GM19372 (cell line): ENCODE measurements around the gene KCNG4.
"Not testable (repeated sequence)": the region's sequence is repeated elsewhere in the genome, so short reads cannot be mapped to it uniquely, and the experiment has no call there.

Source experiments
- ATAC-seq: cut with Tn5 transposase; IDR thresholded peaks from one replicate; pipeline ENCODE4 v1.9.1; 2021; ENCODE audit warnings: mild to moderate bottlenecking, low read depth, moderate library complexity; ENCODE audit not compliant: unreplicated experiment

Gene KCNG4

DNA sequence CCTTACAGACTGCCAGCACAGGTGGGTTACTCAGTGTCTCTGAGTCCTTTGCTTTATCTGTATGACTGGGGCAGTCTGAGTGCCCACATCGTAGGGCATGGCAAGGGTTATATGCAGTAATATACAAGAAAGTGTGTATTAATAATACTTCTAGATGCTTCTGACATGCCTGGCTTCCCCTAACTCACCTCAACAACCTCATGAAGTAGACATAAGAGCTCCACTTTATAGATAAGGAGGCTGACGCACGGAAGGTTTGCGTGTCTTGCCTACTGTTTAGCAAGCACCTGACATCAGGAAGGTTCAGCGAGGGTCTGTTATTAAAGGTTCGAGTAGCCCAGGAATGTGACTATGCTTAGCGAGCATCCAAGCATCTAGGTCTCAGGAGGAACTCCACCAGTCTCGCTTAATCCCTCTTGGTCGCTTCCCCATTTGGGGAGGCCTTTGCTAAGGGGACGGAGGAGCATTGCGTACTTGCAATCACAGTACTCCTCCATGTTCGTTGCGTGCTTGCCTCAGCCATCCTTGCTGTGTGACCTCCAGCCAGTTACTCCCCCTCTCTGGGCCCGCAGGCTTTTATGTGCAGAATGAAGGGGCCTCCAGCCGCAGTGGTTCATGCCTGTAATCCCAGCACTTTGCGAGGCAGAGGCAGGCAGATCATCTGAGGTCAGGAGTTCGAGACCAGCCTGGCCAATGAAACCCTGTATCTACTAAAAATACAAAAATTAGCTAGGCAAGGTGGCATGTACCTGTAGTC lies 1.6 kb downstream of the KCNG4 start:
- ATAC-seq: no peak

DNA sequence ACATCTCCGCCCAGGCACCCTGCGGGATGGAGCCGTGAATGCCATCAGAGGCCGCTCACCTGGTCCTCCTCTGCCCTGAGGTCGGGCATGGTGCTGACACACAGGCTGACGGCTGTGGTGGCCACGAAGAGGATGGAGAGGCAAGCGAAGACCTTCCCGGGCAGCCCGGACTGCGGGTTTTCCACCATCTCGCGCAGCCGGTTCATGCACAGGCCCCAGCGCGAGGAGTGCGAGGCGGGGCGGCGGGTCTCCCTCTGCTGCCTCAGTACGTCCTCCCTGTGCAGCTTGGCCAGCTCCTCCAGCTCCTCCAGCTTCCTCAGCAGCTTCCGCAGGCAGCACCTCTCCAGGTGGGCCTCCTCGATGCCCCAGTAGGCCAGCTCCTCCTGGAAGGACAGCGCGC lies 3.1 kb downstream of the KCNG4 start:
- no peak for ATAC-seq

DNA sequence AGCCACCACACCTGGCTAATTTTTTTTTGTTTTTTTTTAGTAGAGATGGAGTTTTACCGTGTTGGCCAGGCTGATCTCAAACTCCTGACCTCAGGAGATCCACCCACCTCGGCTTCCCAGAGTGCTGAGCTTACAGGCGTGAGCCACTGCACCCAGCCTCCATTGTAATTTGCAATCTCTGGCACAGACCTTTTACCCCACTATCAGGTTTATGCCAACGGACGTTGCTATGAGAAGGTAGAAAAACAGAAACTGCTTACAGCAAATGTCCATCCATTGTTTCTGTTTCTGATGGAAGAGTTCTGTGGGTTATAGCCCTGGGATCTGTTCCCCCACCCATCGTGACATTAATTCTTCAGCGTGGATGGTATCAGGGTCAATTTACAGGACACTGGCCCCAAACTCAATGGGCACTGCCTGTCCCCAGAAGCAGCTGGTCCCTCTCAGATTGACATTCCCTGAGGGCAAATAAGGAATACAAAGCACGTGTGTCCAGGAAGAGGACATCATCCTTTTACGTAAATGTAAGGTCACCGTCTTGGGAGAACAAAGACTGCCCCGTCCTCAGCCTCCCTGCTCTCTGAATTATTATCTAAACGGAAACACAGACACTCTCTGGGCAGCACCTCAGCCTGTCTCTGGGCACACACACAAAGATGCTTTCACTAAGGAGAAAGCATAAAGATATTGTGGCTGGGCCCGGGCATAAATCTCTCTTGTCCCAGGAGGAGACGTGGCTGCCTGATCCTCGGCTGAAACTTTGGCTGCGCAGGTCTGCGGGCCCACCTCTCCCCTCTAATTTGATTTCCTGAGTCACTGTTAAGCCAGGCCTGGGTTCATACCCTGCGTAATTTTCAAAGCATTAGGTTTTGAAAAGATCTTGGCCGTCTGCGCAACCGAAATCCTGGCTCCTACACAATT lies 5.2 kb downstream of the KCNG4 start:
- ATAC-seq: no peak

DNA sequence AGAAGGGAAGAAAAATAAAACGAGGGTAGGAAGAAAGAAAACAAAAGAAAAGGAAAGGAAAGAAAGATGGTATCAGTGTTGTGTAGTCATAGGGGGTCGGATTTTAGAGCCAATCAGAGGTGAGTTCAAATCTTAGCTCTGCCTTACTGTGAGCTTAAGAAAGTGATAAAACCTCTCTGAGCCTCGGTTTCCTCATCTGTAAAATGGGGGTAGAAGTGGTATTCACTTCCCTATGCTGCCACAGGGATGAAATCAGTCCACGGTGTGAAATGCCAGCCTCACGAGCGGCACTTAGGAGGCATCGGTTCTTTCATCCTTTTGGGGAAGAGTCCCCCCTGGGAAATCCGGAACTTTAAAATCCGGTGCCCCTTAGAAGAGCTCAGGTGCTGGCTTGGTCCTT lies 6.1 kb downstream of the KCNG4 start:
- no peak for ATAC-seq

DNA sequence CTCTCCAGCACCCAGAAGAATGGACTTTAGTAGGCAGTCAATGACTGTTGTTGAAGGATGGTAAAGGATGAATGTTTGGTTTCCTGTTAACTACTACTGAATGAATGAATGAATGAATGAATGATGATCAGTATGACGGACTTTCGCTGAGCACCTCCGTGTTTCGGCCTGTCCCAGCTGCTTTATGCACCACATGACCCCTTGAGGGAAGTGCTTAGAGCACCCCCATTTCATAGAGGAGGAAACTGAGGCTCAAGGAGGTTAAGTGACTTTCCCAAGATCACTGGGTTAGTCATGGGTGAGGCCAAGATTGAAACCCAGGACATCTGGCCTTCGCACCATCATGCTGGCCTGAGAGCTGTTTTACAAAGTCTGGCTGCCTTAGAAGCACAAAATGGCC lies 6.8 kb downstream of the KCNG4 start:
- no peak for ATAC-seq

DNA sequence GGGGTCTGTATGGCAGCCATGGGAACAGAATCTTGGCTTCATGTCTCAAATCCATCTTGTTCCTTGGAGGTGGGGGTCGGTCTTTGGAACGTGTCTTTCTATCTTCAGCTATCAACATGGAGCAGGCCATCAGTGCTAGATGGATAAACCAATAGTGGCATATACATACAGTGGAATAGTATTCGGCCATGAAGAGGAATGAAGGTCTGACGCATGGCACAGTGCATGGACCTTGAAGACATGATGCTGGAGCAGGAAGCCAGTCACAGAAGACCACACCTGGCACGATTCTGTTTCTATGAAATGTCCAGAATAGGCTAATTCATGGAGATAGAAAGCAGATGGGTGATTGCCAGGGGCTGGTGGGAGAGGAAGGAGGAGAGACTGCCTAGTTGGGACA lies 7.8 kb downstream of the KCNG4 start:
- no peak for ATAC-seq

DNA sequence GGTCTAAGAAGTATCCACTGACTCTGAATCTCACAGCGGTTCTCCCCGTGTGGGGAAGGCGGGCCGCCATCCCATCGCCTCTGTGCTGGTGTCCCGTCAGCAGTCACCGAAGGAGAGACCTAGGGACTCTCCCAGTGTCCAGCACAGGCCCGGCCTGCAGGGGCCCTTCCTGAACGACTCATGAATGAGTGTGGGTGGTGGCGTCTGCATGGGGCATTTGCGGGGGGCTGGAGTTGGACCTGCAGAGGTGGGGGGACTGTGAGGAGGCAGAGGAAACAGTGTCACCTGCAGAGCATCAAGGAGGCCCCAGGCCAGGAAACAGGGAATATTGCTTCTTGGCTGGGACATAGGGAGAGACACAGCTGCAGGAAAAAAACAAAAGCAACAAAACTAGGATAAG lies 10.3 kb downstream of the KCNG4 start:
- no peak for ATAC-seq

DNA sequence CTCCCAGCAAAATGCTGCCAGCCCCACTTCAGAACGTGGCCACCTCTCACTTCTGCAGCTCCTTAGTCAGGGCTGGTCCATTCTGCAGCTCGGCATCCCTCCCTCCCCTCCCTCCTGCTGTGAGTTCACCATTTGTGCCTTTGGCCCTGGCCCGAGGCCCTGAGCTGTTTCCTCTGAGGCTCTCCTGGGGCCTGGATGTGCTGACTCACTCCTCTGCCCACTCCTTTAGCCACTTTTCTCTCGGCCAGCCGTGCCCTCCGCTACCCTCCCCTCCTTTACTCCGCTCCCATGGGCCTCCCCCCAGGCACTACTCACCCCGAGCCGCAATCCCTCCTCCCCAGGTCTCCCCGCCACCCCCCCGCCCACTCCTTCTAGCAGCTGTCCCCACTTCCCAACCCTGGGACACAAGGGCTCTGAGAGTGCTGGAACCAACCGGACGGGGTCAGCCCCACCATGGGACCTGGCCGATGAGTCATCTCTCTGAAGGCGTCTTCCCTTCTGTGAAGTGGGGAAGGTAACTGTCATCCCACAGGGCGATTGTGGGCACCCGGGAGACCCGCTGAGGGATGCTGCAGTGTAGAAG lies 11.5 kb downstream of the KCNG4 start:
- no peak for ATAC-seq

DNA sequence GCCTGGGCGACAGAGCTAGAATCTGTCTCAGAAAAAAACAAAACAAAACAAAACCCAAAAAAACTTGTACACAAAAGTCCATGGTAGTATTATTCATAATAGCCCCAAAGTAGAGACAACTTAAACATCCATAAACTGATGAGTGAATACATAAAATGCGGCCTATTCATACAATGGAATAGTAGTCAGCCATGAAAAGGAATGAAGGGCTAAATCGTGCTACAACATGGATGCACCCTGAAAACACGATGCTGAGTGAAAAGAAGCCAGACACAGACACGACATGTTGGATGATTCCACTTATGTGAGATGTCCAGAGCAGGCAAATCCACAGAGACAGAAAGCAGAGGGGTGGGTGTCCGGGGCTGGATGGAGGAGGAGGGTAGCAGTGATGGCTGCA lies 12.3 kb downstream of the KCNG4 start:
- no peak for ATAC-seq

DNA sequence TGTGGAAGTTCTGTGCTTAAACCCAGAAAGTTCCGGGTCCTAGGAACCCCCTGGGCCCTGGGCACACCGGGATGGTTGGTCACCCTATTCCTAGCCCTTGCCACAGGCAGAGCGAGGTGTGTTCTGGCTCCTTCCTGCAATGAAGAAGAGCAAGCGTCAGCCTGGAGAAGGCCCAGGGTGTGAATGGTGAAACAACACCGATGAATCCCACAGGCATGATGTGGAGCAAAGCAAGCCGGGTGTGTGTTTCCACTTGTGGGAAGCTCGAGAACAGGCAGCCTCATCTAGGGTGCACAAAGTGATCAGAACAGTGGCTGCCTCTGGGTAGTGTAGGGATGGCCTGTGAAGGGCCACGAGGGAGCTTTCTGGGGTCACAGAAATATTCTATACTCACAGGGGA lies 13.8 kb downstream of the KCNG4 start:
- no peak for ATAC-seq

DNA sequence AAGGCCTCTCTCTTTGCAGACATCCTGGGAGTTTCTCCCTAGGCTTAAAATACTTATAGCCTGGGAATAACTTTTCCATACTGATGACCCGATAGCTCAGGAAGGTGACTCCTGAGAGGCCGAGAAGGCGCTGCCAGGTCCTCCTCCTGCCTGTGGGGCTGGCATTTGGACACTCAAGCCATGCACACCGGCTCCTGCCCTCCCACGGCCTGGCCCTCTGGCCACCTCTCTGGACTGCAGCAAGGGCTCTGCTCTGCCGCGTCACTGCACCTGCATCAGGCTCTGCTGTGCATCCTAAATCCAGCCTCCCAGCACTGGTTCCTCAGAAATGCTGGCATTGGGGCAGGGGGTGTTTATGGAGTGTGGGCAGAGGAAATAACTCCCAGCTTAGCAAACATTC lies 14.2 kb downstream of the KCNG4 start:
- no peak for ATAC-seq

DNA sequence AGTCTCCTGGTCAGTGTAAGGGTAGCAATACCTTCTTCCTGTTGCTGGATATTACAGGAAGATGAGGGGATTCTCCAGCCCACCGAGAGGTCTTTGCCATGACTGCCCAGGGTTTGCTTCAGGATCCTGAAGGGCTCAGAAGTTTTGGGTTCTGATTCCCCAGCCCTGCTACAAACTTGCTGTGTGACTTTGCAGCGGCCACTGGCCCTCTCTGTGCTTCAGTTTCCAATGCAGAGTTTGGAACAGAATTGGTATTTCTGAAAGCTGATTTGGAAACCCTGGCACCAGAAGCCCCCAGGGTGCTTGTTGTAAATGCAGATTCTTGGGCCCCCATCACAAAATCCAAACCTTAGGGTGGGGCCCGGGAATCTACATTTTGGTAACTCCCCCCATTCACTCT lies 14.7 kb downstream of the KCNG4 start:
- ATAC-seq: no peak

DNA sequence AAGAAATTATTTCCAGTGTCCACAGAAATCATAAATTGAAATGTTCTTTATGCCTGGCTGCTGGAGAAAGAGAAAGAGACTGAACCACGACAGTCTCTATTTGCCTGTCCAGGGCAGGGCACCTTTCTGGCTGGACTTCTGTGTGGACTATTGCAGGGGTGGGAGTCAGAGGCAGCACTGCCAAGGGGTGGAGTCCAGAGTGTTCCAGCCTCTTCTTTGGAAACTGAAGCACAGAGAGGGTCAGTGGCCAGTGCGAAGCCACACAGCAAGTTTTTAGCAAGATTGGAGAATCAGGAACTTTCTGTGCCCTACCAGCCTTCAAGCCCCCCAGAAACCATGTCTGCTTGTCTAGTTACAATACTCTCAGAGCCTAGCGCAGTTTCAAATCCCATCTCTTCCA lies 15.3 kb downstream of the KCNG4 start:
- no peak for ATAC-seq

DNA sequence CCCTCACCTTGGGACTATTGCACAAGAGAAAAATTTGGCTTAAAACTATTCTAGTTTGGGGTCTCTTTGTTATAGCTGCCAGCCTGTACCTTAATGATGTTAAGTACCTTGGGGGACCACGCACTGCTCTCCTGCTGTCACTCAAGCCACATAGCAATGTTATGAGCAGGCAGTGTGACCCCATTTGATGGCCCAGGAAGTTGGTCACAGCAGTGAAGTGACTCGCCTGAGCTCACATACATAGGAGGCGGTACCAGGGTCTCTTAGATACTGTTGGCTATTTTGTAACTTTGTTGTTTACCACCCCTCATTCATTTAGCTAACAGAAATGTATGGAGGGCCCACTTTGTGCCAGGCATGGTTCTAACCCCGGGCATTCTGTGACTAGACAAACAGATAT lies 16.4 kb downstream of the KCNG4 start:
- no peak for ATAC-seq

DNA sequence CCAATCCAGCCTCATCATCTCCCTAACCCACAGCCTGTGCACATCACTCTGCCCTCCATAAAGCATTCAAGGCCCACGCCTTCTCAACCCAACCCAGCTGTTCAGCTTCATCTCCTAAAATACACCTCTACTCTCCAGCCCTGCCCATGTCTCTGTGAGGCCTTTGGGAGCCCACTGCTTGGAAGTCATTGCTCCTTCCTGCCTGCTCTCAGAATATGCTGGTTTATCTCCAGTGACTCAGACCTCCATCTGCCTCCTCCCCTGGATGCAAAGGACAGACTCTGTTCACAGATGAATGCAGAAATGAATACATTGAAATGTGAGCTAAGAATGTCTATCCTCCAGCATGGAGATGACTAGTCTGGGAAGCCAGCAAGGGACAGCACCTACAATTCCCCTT lies 19.0 kb downstream of the KCNG4 start:
- no peak for ATAC-seq

DNA sequence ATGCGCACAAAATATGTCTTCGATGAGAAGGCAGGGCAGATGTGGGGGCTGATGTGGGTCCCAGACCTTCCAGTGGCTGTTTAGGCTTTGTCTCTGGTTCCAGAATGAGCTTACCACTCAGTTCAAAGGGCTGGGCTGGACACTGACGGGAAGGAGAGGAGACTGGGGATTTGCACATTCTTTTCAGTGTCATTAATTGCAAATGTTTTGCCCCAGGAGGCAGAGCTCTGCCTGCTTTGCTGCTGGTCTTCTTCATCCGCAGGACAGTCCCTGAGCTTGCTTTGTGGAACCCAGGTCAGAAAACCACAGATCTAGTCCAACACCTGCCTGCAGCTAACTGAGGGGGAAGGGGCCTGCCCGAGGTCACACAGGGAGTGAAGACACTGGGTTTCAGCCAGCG lies 20.9 kb downstream of the KCNG4 start:
- ATAC-seq: no peak

DNA sequence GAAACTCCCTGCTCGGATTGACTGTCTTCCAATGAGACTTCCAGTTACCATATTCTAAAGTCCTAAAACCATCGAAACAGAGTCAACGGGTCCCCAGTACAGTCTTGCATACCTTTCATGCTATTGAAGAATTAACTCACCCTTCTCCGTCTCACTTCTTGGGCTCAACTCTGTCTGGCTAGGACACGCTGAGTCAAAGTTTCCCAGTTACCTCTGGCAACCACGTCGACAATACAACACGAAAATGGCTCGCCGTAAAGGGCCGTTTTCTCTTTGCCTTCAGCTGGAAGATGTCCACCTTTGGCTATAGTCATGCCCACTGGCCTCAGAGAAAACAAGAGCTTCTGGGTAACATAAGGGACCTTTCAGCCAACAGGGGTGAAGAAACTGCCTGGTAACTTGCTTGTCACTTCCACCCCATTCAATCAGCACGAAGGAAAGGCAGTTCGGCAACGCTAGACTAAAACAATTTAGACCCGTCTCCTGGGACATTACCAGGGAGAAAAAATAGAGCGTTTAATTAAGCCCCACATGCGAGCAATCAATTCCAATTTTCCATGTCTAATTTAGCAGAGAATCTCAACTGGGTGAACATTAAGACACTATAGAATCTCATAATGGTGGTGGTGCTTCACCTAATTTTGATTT lies 21.5 kb downstream of the KCNG4 start:
- no peak for ATAC-seq

DNA sequence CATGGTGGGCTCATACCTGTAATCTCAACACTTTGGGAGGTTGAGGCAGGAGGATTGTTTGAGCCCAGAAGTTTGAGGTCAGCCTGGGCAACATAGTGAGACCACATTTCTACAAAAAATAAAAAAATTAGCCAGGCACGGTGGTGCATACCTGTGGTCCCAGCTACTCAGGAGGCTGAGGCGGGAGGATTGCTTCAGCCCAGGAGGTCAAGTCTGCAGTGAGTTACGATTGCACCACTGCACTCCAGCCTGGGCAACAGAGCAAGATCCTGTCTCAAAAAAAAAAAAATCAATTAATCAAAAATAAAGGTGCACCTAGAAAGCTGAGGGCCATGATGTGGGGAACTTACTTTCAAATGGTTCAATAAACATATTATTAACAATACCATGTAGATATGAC lies 23.7 kb downstream of the KCNG4 start:
- ATAC-seq: not testable (repeated sequence)

DNA sequence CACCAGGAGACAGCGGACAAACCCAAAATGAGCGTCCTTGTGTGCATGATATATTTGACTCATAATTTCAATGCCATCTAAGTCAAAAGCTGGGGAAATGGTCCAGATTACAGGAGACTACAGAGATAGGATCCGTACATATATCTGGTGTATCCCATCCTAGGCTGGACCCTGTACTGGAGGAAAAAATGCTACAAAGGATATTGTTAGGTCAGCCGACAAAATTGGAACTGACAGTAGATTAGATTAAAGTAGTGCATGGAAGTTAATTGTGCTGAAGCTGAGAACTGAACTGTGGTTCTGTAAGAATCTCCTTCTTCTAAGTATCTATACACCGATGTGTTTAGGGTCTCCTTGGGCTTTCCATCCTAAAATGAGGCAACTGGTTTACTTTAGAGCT lies 24.3 kb downstream of the KCNG4 start:
- ATAC-seq: no peak

DNA sequence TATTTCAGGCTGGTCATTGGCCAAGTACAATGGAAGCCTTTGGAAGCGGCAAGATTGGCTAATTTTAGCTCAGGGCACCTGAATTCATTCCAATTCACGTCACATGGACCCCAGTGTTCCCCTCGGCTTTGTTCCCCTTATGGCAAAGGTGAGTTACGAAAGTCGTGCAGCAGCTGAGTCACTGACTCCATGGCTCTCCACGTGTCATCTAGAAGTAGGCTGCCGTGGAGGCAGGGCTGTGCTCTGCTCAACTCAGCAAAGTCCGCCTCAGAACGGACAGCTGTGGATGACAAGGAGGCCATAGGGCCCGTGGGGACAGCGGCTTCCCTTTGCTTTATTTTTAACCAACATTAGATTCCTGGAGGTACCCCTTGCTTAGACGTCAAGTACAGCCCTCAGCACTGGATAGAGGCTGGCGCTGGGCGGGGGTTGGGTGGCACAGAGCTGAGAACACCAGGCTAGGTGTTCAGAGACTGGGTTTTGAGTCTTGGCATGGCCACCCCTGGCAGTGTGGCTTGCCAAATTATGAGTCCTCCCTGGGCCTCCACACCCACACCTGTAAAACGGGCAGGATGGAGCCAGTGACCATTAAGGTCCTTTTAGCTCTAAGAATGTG lies 25.3 kb downstream of the KCNG4 start:
- ATAC-seq: no peak

DNA sequence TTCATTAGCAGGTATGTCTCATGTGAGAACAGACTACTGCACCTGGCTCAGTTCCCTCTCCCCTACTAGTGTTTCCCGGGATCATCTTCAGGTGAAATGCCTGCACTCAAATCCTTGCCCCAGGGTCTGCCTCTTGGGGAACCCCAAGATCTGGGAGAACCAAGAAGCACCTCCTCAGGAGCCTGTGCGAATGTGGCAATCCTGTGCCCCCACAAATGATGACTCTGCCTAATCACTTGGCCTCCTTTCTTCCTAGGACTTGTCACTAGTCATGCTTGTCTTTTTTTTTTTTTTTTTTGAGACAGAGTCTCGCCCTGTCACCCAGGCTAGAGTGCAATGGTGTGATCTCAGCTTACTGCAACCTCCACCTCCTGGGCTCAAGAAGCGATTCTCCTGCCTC lies 27.2 kb downstream of the KCNG4 start:
- no peak for ATAC-seq
